Right atrium auricular region (tissue), 2 donors: ENCODE data around the gene P2RY6. TPM values are rescaled to one million over a fixed set of nuclear protein-coding genes. Genes with fewer than 3 reads are reported as not detected.
A peak's percentile ranks its signal among the peaks of the same experiment; 100 is the strongest.

ENCODE experiments used
- DNase-seq: peaks from one replicate; pipeline ENCODE4 v3.0.0-alpha.2; 2019; ENCODE audit warnings: low spot score
- H3K27ac ChIP-seq, 2 donors: fragments of 200-600 bp; sonication (generic); 1 replicate in 1 of 2; 2 replicates in 1 of 2; pipeline ENCODE4 v1.5.1; 2016 to 2019
- H3K27me3 ChIP-seq, 2 donors: fragments of 200-600 bp; sonication (generic); one replicate each; pipeline versions ENCODE4 v1.5.1 to v1.6.0; 2017 to 2019
- H3K36me3 ChIP-seq: fragments of 200-600 bp; sonication (generic); one replicate; pipeline ENCODE4 v1.5.1; 2016
- H3K4me1 ChIP-seq, 2 donors: fragments of 200-600 bp; sonication (generic); one replicate each; pipeline versions ENCODE4 v1.5.1 to v1.6.0; 2017 to 2019
- H3K4me3 ChIP-seq, 2 donors: fragments of 200-600 bp; sonication (generic); 1 replicate in 1 of 2; 2 replicates in 1 of 2; pipeline ENCODE4 v1.5.1; 2017 to 2019; ENCODE audit warnings: mild to moderate bottlenecking in 1 of 2, moderate library complexity in 1 of 2
- H3K9me3 ChIP-seq, 2 donors: fragments of 200-600 bp; sonication (generic); one replicate each; pipeline ENCODE4 v1.5.1; 2019
- CTCF ChIP-seq, 2 donors: fragments of 200-600 bp; sonication (generic); IDR thresholded peaks; one replicate each; pipeline ENCODE4 v1.5.1; 2019; ENCODE audit warnings: antibody characterized with exemption in 2 of 2
- total RNA-seq, 2 donors: library from RNA; depleted of rRNA; stranded (reverse); fragments of >200 nt; gene quantifications; one replicate each; pipeline ENCODE4 v1.1.0, GENCODE V29; 2016

Gene P2RY6
- total RNA-seq, 2 donors from 2014 or later: 0.19 to 1.9 TPM

- H3K4me1 ChIP-seq: peaks cover 0 to 61% of the 10 kb centered on the region in 2 donors
- TF ChIP-seq CTCF (IDR thresholded peaks at IDR 0.05): no peak
- no peak overlapping the region for H3K4me3 ChIP-seq
- H3K27ac ChIP-seq: peak overlapping the region; percentile 77 to 79
- peak; percentile 89 for DNase-seq
- no peaks in the 10 kb centered on the region for H3K36me3 ChIP-seq
- H3K27me3 ChIP-seq: no peaks in the 10 kb centered on the region
- no peaks in the 10 kb centered on the region for H3K9me3 ChIP-seq
Observed at GRCh38 chr11:73334384-73335203, 62.5 kb downstream of the P2RY6 start.

DNA sequence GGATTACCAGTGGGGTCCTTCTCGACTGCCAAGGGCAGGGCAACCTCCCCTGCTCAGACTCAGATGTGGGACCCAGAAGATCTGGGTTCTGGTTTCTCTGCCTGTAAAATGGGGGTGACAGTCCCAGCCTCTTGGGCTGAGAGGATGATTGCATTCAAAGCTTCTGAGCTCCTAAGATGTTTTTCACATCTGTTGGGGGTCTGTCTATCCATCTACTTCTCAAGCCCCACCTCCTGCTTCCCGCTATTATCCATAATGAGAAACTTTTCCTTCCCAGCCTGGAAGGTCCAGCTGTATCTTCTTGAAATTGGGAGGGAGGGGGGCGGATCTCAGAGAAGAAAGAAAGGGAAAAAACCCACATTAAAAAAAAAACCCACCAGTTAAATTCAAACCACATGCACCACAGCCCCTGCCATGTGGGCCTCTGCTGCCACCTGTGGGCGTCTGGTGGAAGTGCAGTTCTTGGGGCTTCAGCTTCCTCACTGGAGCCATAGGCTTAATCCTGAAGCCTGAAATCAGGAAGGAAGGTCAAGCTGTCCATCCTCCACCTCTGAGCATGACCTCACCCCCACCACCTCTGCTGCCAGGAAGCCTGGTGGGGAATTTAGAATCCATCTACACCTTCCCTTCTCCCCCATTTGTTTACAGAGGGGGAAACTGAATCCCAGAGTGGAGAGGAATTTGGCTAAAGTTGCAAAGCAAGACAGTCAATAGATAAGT, 63.2 kb downstream of the P2RY6 start:
- H3K36me3 ChIP-seq: no peaks in the 10 kb centered on the region
- no peaks in the 10 kb centered on the region for H3K9me3 ChIP-seq
- no peaks in the 10 kb centered on the region for H3K27me3 ChIP-seq
- TF ChIP-seq CTCF (IDR thresholded peaks at IDR 0.05): peak; percentile 99
- peak; percentile 88 for DNase-seq
- H3K4me1 ChIP-seq: peaks cover 0 to 61% of the 10 kb centered on the region in 2 donors
- H3K4me3 ChIP-seq: no peak overlapping the region
- H3K27ac ChIP-seq: peak overlapping the region; percentile 77 to 79

- Histone ChIP-seq H3K27ac (peak overlapping the region; percentile 1 to 2), H3K4me1 (peaks cover 0 to 55% of the 10 kb centered on the region in 2 donors), H3K27me3 (no peaks in the 10 kb centered on the region), H3K9me3 (no peaks in the 10 kb centered on the region), H3K36me3 (no peaks in the 10 kb centered on the region), H3K4me3 (no peak overlapping the region)
- no peak for TF ChIP-seq CTCF (IDR thresholded peaks at IDR 0.05)
- DNase-seq: no peak
Observed at GRCh38 chr11:73337846-73338245, 65.7 kb downstream of the P2RY6 start.

GRCh38 chr11:73338279-73338678, 66.1 kb downstream of the P2RY6 start:
- no peak overlapping the region for H3K4me3 ChIP-seq
- no peaks in the 10 kb centered on the region for H3K36me3 ChIP-seq
- H3K27me3 ChIP-seq: no peaks in the 10 kb centered on the region
- no peak for TF ChIP-seq CTCF (IDR thresholded peaks at IDR 0.05)
- peaks cover 0 to 55% of the 10 kb centered on the region in 2 donors for H3K4me1 ChIP-seq
- no peak for DNase-seq
- peak overlapping the region; percentile 2 to 23 for H3K27ac ChIP-seq
- H3K9me3 ChIP-seq: no peaks in the 10 kb centered on the region

DNA sequence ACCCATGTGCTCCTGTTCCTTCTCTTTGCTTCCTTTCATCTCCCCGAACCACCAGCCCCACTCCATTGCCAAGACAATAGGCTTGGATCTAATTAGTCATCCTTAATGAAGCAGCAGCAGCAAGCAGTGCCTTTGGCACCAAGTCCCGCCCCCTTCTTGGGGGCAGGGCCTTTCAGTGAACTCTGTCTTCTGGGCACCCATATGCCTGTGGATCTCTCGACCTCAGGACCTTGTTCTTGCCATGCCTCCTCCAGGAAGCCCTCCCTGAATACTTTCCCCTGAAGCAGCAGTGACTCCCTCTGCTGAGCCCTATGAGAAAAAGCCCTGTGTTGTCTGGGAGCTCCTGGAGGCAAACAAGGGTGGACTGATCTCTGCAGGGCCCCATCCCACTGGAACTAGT, 68.0 kb downstream of the P2RY6 start:
- no peak for TF ChIP-seq CTCF (IDR thresholded peaks at IDR 0.05)
- no peaks in the 10 kb centered on the region for H3K36me3 ChIP-seq
- no peak overlapping the region for H3K27ac ChIP-seq
- H3K4me3 ChIP-seq: no peak overlapping the region
- no peaks in the 10 kb centered on the region for H3K9me3 ChIP-seq
- H3K27me3 ChIP-seq: no peaks in the 10 kb centered on the region
- peaks cover 0 to 55% of the 10 kb centered on the region in 2 donors for H3K4me1 ChIP-seq
- no peak for DNase-seq
